NCI-H2029 (cell line): Measurements from ENCODE around the gene CDH23.

Experiments used
- DNase-seq: peaks from one replicate; lab custom pipeline; 2025; lab: John Stamatoyannopoulos, UW

The CDH23 gene

DNA sequence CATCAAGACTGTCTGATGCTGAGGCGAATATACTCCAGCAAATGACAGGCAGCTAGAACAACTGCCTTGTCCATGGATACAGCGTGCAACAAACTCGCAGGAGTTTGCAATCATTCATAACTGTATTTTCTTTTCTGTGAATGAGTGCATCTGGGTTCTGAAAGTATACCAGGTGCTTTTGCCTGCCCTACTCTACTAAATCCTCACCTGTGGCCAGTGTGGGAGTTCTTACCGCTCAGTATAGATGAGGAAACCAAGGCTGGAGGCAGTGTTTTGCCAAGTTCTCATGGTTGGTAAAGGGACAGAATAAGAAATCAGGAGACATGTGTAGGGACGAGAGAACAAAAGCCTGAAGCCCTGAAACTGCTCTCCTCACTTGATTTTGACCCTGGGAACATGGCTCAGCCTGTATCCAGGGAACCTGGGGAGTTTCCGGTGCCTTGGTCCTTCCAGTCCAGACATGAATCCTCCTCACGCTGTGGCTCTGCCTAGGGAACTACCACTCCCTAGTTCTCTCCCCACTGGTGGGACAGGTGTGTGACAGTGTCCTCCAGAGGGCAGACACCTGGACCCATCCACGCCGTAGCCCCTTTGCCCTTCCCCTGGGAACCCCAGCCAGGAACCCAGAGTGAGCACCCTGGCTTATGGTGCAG lies 142.0 kb downstream of the CDH23 start:
- DNase-seq: no peak

DNA sequence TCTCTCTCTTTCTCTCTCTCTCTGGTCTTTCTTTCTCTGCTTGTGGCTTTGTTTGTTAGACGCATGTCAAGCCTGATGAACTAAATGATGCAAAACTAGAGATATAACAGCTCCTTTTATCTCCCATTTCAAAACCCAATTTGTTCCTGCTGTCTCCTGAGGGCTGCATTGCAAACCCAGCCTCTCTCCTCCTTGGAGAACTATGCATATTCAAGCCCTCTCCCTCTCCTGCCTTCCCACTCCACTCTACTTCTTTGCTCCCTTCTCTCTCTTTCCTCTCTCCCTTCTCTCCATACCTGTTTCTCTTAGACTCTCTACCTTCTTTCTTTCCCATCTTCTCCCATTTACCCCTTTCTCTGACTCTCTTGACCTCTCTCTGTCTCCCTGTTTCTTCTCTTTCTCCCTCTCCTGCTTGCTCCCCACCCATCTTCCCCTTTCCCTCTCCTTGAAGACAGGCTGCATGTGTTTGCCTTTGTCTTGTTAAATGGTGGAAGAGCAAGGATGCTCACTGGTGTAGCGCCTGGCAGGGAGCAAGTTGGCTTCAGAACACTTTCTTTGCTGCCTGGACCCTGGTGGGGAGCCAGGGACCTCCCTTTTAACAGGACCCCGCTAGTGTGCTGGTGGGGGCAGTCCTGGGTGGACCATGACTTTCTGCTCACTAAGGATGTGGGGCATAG lies 142.9 kb downstream of the CDH23 start:
- no peak for DNase-seq

DNA sequence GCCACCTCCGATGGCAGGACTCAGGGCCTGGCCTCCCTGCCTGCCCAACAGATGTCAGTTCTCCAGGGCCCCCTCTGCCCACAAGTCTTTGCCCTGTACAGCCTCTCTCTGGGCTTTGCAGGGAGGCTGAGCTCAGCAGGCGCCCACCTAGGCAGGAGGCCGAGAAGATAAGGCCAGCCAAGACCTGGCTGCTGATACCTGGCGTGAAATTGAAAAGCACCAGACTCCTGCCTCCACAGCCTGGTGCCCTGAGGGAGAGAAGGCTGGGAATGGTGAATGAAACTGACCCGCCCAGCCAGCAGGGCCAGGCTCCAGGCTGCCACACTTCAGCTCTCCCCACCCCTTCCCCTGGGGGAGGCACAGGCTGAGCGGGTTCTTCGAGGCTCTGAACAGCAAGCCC lies 145.8 kb downstream of the CDH23 start:
- DNase-seq: no peak

DNA sequence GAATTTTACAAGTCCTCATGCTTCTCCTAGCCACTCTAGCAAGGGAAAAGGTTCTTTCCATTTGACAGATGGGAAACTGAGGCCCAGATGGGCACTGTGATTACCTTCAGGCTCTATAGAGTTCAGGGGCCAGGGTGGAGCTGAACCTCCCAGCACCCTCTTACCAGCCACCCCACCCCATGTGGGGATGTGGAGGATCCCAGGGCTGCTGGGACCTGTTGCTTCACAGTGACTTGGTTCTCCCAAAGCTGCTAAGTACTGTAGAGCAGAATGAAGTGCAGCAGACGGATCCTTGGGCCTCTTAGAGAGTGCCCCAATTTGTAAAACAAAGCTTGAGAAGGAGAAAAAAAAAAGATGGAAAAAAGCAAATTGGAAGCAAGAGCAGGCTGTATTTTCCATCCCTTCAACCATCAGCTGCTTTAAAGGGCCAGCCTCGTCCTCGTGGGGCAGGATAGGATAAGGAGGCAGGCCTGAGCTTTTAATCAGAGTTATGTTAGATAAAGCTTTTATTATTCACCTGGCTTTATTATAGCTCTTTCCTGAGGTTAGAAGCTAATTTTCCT lies 147.0 kb downstream of the CDH23 start:
- no peak for DNase-seq

DNA sequence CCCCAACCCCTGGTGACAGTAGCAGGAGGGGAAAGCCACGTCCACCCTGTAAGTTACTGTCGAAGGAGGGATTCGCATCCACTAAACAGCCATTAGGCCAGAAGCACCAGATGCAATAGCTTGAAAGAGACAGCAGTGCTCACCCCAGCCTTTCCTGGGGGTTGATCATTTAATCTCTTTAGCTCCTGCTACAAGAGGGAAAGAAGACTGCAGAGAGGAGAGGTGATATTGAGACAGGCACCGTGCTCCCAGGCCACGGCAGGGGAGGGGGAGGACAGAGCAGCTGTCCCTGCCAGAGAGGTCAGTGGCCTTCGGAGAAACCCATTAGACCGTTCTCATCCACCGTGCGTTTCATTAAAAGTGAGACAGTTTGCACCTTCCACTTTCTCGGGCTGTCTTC lies 148.3 kb downstream of the CDH23 start:
- no peak for DNase-seq

DNA sequence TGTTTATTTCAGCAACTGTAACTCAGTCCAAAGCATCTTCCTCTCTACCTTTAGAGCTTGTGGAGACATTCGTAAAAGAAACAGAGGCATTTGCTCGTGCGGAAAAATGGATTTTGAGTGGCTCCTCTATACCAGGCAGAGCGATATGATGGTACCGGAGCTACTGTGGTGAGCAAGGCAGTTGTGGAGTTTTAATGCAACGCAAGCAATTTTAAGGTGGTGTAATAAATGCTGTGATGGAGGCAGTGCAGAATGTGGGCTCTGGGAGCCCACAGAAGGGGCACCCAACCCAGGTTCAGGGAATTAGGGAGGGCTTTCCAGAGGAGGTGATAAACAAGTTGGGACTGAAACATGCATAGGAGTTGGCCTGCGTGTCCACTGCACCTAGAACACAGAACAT lies 149.5 kb downstream of the CDH23 start:
- no peak for DNase-seq

DNA sequence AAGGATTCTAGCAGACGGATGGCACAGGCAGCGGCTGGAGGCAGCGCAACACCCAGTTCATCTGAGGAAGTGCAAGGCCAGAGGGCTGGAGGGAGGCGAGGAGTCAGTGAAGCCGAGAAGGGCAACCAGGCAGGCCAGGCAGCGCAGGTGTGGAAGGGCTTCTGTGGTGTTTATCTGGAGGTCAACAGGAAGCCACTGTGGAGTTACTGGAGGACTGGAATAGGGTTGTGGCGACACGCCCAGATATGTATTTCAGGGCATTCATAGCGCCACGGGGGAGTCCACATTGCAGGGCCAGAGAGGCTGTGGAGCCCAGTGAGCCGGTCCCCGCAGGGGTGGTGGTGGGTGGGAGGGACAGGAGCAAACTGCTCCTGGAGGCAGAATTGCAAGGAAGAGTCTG lies 150.6 kb downstream of the CDH23 start:
- DNase-seq: no peak

DNA sequence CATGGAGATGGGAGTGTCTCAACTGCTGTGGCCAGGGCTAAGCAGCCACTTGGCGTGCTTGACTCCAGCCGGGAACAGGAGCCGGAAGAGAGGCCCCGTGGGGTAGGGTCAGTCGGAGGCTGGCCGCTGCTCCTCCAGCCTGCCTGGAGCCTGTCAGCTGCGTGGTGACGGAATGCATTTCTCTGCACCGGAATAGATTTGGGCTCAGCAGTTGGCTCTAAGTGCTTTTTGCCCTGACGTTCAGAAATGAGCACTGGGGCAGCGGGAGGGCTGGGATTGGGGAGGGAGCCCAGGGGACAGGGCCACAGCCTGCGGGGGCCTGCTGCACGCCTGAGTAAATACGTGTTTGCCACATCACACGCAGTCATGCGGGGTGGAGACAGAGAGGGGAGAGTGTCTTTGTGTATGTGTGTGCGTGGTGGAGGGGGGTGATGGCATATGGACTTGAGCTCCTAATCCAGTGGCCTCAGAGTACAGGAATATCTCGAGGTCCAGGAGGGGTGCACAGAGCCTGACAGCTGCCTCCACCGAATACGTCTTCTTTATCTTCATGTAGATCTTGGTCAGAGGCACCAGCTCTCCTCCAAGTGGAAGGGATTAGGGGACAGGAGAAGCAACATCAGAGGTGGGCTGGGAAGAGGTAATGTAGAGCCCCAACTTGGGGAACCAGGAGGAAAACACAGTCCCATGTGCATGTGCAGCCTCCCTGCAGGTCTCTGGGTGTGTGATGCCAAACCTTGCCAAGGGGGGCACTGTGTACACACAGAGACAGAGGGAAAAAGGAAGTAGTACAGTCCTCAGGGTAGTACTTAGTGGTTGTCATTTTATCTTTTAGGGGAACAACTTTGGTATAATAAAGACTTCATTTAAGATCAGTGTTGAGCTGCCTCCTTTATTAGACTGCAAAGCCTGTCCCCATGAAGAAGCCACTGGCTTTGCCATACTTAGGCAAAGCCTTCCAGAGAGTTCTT lies 151.4 kb downstream of the CDH23 start:
- DNase-seq: no peak

DNA sequence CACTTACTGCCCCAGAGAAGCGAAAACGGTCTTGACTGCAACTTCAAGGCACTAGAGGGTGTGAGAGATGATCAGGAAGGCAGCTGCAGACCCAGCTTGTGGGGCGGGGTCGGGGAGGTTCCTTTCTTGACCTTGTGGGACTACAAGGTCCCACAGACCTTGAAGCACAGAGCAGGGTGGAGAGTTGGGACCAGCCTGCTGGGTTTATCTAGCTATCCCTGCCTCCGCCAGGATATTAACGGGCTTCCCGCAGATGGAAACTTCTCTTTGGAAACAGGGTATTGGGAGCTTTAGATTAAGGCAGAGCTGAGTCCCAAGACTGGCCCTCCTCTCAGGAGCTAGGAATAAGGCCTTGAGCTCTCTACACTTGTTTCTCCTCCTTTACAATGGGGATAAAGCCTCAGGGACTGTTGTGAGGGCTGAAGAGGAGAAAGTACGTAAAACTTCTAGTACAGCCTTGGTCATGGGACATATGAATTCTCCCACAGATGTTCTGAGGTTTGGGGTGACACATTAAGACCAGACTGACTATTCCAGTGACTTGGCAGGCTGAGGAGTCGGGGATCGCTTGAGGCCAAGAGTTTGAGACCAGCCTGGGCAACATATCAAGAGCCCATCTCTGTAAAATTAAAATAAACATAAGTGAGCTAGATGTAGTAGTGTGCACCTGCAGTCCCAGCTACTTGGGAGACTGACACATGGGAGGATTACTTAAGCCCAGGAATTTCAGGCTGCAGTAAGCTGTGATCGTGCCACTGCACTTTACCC lies 153.2 kb downstream of the CDH23 start:
- DNase-seq: no peak

DNA sequence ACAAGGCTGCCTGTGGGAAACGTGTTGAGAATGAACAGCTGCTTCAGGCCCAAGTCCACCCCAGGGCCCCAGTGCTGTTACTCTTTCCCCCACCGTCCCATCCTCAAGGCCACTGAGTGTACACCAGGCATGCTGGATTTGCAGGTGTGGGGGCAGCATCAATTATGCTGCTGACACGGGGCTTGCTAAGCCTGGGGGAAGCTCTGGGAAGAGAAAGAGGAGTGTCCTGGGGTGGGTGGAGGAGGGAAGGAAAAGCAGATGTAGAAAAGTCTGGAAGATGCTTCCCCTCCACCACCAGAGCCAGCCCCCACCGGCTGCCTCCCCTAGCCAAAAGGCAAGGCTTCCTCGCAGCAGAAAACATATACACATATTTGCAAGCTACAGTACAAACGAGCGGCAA lies 153.9 kb downstream of the CDH23 start:
- no peak for DNase-seq

DNA sequence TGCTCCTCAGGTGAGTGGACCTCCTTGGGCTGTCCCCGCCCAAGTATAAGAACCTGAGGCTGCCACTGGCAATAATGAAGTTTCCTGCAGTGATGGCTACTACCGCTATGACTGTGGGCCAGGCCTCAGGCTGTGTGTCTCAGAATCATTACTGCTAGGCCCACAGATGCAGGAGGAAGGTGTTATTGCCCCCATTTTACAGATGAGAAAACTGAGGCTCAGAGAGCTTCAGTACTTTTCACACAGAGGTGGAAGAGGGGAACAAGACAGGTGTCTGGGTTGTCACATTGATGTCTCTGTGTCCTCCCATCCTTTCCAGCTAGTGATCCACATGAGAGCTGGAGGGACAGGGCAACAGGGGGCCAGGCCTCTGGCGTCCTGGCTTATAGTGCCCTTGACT lies 155.2 kb downstream of the CDH23 start:
- DNase-seq: no peak

DNA sequence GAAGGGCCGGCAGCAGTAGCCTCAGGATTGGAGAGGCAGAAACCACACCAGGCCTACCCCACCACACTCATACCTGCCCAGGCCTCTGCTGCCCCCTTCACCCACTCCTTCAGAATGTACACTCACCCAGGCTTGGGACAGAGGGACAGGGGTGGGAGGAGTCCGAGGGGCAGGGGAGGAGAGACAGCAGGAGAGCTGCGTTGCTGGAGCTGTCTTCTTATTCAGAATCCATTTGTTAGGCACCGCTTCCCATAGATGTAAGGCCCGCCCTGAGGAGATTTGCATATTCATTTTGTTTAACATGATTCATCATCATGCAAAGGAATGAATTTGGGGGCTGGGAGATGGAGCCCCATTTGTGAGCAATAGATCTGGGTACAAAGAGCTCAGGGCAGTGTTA lies 156.7 kb downstream of the CDH23 start:
- no peak for DNase-seq

DNA sequence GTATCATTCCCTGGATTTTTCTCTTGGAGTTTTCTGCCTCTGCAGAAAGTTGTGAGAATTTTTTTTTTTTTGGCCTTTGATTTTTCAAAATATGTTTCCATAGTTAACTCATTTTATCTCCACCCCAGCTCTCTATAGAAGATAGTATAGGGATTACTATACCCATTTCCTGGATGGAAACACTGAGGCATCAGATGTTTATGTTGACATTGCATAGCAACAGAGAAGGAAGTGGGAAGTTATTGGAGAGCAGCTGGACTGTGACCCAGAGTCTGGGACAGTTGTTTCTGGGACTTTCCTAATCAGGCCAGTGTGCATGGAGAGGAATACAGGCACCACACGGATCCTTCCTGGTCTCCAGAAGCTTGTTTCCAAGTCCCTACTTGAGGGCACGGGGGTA lies 158.0 kb downstream of the CDH23 start:
- no peak for DNase-seq

DNA sequence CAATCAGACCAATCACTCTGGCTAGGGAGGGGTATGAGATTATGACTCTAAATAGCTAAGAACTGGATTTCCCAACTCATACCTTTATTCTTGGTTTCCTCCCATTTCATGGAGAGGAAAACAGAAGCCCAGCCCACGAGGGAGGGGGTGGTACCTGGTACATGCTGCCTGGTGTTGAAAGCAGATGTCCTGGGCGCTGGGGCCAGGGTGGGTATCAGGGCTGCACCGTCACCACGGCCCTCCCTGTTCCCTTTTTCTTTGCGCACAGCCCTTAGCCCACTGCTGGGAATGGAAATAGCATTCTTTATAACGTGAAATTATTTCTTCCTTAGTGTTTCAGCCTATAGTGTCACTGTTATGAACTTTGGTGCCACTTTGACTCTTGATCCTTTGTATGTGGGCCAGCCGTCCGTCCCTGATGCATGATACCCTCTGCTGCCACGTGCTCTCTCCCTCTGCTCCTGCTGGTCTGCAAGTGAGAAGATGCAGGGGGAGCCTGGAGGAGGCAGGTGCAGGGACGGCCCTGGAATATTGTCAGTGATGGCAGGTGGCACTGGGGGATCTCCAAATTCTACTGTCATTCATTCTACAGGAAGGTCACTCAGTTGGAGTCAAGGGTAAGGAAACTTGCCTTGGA lies 158.5 kb downstream of the CDH23 start:
- DNase-seq: no peak

DNA sequence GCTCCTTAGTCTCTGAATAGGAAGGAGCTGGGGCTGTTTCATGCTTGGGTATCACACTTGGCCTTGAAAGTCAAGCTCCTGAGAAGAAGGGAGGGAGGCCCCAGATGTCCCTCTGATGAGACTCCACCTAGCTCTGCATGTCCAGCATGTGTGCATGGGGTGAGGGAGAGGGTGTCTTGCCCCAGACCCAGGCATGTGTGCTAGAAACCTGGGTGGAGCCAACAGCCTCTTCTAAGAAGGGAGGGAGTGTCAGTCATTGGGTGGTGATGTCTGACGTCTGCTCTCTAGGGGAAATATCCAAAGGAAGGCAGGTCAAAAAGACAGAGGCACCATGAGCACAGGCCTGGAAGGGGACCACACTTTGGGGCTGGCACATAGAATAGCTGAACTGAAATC lies 159.0 kb downstream of the CDH23 start:
- no peak for DNase-seq

DNA sequence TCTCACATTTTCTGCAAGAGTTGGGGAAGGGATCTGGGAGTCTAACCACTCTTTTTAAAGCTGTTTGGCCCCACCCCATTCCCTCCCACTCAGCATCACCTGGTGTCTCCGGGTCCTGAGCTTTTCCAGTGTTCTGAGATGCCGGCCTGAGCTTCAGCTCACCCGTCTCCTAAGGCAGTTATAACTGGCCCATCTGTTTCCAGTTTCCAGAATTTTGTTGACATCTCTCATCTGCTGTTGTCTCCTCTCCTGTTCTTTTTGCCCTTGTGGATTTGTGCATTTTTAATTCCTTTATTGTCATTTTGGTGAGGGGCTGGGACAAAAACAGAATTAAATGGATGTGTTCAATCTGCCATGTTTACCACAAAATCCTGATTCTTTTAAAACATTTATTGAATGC lies 162.3 kb downstream of the CDH23 start:
- DNase-seq: no peak

DNA sequence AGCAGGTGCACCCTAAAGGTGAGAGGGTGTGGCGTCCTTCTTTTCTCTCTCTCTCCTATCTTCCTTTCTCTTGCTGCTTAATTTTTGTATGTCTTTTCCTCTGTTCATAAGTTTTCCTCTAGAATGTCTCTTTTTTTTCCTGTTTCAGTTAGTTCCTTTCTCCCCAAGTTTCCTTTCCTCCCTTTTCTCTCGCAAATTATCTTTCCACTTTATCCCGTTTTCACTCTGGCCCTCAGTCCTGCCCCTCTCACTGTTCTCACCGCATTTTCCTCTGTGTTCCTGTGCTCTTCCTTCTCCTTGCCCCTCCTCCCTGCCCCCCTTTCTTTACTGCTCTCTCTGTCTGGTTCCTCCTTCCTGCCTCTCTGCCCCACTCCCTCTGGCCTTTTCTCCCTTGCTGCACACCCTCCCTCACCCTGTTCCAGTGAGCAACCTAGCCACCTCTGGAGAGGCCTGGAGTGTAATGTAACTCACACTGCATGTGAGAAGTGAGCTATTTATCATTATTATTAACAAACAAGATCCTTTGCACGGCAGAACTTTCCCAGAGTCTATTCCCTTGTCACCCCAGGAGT lies 164.4 kb downstream of the CDH23 start:
- DNase-seq: no peak

DNA sequence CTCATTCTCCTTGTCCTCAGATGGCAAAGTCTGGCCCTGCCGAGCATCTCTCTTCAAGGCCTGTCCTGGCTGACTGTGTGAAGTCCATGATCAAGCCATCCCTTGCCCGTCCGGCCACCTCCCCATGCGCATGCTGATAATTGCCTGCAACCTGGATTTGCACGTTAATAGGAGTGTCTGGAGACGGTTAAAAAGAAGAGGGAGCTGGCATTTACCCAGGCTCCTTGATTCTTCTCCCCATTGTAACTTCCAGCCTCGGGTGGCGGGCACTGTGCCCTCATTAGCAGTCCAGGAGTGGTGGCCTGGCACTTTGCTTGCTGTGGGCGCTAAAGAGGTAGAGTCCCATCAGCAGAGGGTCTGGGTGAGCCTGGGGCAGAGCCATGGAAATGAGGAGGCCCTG lies 165.5 kb downstream of the CDH23 start:
- no peak for DNase-seq

DNA sequence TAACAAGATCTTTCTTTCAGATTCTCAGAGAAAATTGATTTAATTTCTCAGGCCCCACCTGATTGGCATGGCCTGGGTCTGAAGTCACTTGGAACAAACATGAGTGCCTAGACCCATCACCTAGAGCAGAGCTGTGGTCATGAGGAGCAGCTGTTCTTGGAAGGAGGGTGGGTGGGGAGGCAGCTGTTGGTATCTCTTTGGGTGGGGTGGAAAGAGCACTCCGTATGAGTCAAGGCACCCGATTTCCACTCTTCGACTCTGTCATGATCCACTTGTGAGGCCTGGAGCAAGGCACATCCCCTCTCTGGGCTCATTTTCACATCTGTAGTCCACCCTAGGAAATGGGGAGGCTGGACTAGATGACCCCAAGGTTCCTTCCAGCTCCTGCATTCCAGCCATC lies 166.2 kb downstream of the CDH23 start:
- DNase-seq: no peak

DNA sequence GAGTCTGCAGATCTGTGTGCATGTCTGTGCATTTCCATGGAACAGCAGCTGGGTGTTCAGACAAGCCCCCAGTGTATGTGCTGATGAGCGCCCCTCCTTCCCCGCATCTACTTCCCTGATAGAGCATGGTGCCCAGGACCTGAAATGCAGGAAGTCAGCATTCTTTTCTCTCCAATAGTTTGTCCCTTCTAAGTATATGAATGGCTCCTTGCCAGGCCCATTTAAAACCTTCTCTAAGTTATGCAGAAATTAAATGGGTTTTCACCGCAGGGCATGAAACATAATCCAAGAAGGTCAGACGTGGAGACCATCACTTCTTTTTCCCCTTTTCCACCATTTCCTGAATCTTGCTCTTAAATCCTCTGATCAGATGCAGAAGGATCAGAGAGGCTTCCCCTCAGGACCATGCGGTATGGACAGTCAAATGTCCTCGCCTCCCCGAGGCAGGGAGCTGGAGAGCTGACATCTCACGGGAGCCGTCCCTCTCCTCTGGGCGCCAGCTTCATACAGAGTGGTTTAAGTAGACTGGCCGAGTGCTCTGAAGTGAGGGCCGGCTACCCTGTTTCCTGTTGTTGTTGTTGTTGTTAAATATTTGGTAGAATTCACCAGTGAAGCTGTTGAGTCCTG lies 167.6 kb downstream of the CDH23 start:
- DNase-seq: no peak
